Astrocyte of the spinal cord (primary cell): ENCODE results near the gene ALDH1L1.

Experiments used
- DNase-seq: peaks from one replicate; pipeline ENCODE4 v3.0.0; 2011; ENCODE audit warnings: low read depth, low spot score
- H3K4me3 ChIP-seq: 2 replicates; pipeline ENCODE4 v1.5.1; 2011; ENCODE audit warnings: low read depth, mild to moderate bottlenecking, low read length, moderate library complexity
- CTCF ChIP-seq: IDR thresholded peaks from 2 replicates; pipeline ENCODE4 v1.5.1; 2012; ENCODE audit warnings: low read depth, mild to moderate bottlenecking, low read length, inconsistent platforms
- in situ Hi-C: cut with HindIII; loops from 2 replicates; pipeline ENCODE4 v1.10.0; 2017; ENCODE audit warnings: low sequenced_read_pairs

The ALDH1L1 gene

GRCh38 chr3:126065876-126066275 is 114.5 kb downstream of the ALDH1L1 start:
- in situ Hi-C loops = no loop called here
- TF ChIP-seq CTCF = no peak

GRCh38 chr3:126064627-126065258 is 115.6 kb downstream of the ALDH1L1 start:
- no peak for TF ChIP-seq CTCF
- in situ Hi-C loops = no loop called here
- no peak overlapping the region for H3K4me3 ChIP-seq
- no peak for DNase-seq

More at GRCh38 chr3:126065876-126066275, 114.5 kb downstream of the ALDH1L1 start:
- DNase-seq = no peak
- H3K4me3 ChIP-seq = no peak overlapping the region

- in situ Hi-C loops = no loop called here
- no peak for DNase-seq
- no peak for TF ChIP-seq CTCF
Measured at GRCh38 chr3:126063358-126063965, 116.9 kb downstream of the ALDH1L1 start.

GRCh38 chr3:126061301-126062032 is 118.9 kb downstream of the ALDH1L1 start:
- no peak for DNase-seq
- H3K4me3 ChIP-seq = no peak overlapping the region
- no peak for TF ChIP-seq CTCF
- in situ Hi-C loops = no loop called here

More at GRCh38 chr3:126063358-126063965, 116.9 kb downstream of the ALDH1L1 start:
- no peak overlapping the region for H3K4me3 ChIP-seq

GRCh38 chr3:126060613-126061145 is 119.7 kb downstream of the ALDH1L1 start:
- in situ Hi-C loops = no loop called here
- TF ChIP-seq CTCF = no peak
- DNase-seq = no peak
- H3K4me3 ChIP-seq = no peak overlapping the region

- DNase-seq = no peak
- no peak for TF ChIP-seq CTCF
- no peak overlapping the region for H3K4me3 ChIP-seq
- in situ Hi-C loops = no loop called here
Measured at GRCh38 chr3:126058666-126059065, 121.7 kb downstream of the ALDH1L1 start.
